ENCODE data around the gene PPP6R3.

DNA sequence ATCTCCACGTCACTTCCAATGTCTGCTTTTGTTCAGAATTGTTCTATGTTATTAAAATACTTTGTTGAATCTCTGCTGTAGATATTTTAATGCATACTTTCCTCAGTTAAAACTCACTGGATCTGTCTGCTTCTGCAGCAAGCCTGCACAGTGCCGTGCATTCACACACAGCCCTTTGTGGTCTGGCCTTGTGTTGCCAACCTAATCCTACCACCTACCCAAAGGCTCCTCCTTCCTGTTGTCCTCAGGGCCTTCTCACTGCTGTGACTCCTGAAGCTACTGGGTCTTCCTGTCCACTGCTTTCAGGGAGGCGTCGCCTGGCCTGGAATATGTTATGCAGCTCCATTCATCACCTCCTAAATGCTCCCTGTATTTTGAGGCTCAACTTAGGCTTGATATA, 67.0 kb downstream of the PPP6R3 start:
- TF ChIP-seq CTCF (IDR thresholded peaks at IDR 0.05; ENCODE audit: borderline replicate concordance, extremely low read depth, low read length, poor library complexity, severe bottlenecking) = no peak
- TF ChIP-seq EZH2 (IDR thresholded peaks at IDR 0.05; ENCODE audit: borderline replicate concordance, low read depth, low read length, severe bottlenecking) = no peak
